ENCODE data around the gene UBE2S. TPM values are rescaled to one million over a fixed set of nuclear protein-coding genes. Genes with fewer than 3 reads are reported as not detected.

Gene UBE2S
- total and polyA plus RNA-seq, 2 of the 8 experiments (the other 6 are each of a cell fraction or from before 2014, with no cell fraction given) = 398 to 530 TPM

DNA sequence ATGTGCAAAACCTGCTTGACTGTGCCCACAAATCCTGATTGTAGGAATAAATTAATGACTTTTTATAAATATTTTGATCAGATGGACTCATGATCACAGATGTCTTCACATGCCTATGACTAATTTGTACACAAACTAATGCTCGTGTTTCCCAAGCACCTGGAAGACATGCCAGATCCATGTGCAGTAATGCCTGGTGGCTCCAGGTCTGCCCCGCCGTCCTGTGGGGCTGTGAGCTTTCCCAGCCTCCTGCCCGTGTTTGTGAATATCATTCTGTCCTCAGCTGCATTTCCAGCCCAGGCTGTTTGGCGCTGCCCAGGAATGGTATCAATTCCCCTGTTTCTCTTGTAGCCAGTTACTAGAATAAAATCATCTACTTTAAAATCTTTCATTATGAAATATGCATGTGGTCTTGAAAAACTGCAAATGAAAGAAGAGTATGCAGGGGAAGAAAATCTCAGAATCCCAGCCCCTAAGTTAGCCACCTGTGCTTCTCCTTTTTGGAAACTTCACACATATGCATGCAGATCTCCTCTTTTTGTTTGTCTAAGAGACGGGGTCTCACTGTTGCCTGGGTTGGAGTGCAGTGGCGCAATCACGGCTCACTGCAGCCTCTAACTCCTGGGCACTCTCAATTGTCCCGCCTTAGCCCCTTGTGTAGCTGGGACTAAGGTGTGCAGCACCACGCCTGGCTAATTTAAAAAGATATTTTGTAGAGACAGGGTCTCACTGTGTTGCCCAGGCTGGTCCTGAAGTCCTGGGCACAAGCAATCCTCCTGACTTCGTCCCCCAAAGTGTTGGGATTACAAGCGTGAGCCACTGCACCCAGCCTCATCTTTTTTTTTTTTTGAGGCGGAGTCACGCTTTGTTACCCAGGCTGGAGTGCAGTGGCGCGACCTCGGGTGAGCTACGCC is 15.6 kb downstream of the UBE2S start:
- no peaks in the 10 kb centered on the region for H3K9me3 ChIP-seq (ENCODE audit: insufficient read depth in 2 of 2, low read depth in 1 of 2, low read length in 1 of 2)
- no peak overlapping the region for H3K27ac ChIP-seq (ENCODE audit: low read depth, low read length)
- no peak overlapping the region for H3K23ac ChIP-seq (ENCODE audit: insufficient read length)
- H2BK20ac ChIP-seq (ENCODE audit: low read length) = no peak overlapping the region
- no peak overlapping the region for H2BK120ac ChIP-seq (replicated peaks; ENCODE audit: low read depth, low read length)
- no peak overlapping the region for H2BK12ac ChIP-seq (ENCODE audit: low read depth, low read length)
- H3K9ac ChIP-seq (replicated peaks in 1 of 4; ENCODE audit: extremely low read depth in 1 of 4, low read depth in 3 of 4, low read length in 3 of 4) = no peak overlapping the region
- H4K5ac ChIP-seq (ENCODE audit: insufficient read length, low read depth, low read length) = no peak overlapping the region
- no peak overlapping the region for H2BK5ac ChIP-seq (ENCODE audit: low read depth, low read length)
- DNase-seq (ENCODE audit: low read depth in 1 of 2, low spot score in 2 of 2) (no peak), FAIRE-seq (no peak)
- no peak overlapping the region for H3K56ac ChIP-seq (replicated peaks; ENCODE audit: insufficient read length, low read depth, low read length)
- H3K36me3 ChIP-seq (ENCODE audit: control insufficient read depth in 2 of 4, insufficient read depth in 4 of 4, low read length in 3 of 4) = peaks cover 22 to 31% (median 24%) of the 10 kb centered on the region in 4 experiments
- H4K20me1 ChIP-seq (replicated peaks in 1 of 2; ENCODE audit: control insufficient read depth in 1 of 2, insufficient read depth in 2 of 2, low read length in 2 of 2) = peaks cover 21 to 35% of the 10 kb centered on the region in 2 experiments
- POLR2A ChIA-PET (ENCODE audit: partially characterized antibody) = interaction anchor here (0.5 to 26.7 kb wide), 20 partner anchors 8 to 1506 kb away, joined by 3 to 874 read pairs (median 4); partner anchors contain the start of genes GARIN5B, HSPBP1, IL11 and KMT5C
- H3K27me3 ChIP-seq (replicated peaks in 1 of 4; ENCODE audit: control insufficient read depth in 3 of 4, extremely low read depth in 1 of 4, insufficient read depth in 3 of 4, low read length in 3 of 4) = no peaks in the 10 kb centered on the region
- H3K4me1 ChIP-seq (replicated peaks in 1 of 4; ENCODE audit: control insufficient read depth in 3 of 4, insufficient read depth in 4 of 4, low read length in 3 of 4) = peaks cover 0 to 44% (median 34%) of the 10 kb centered on the region in 4 experiments; a peak in 6 of 7 replicates
- H3K79me2 ChIP-seq (ENCODE audit: control insufficient read depth in 1 of 2, insufficient read depth in 2 of 2, low read length in 2 of 2) = peaks cover 6 to 15% of the 10 kb centered on the region in 2 experiments; a peak in 3 of 4 replicates
- no peak overlapping the region for H4K91ac ChIP-seq (replicated peaks; ENCODE audit: insufficient read length, low read length)
- H3K18ac ChIP-seq (ENCODE audit: extremely low read depth, low read length) = no peak overlapping the region
- CTCF ChIA-PET (ENCODE audit: partially characterized antibody) = interaction anchor here (0.9 to 6.1 kb wide), 4 partner anchors 10 to 112 kb away, joined by 3 to 39 read pairs (median 4); no protein-coding TSS in a partner anchor
- WGBS, 2 experiments (ENCODE audit: extremely low coverage in 1 of 2, insufficient coverage in 1 of 2, insufficient read length in 1 of 2, insufficient replicate concordance in 2 of 2, low coverage in 1 of 2, low lambda C conversion rate in 2 of 2, missing lambda C conversion rate in 1 of 2) = 65% methylated on average over 16 of the region's 18 CpGs; no CpG with 5 or more reads in 1 of the 2 experiments
- no peak overlapping the region for H2AK5ac ChIP-seq (ENCODE audit: low read depth, low read length)
- H3K79me1 ChIP-seq (ENCODE audit: low read depth, low read length) = peaks cover 26% of the 10 kb centered on the region
- peaks cover 7% of the 10 kb centered on the region; the same call in 1 of the 2 replicates for H3K23me2 ChIP-seq (ENCODE audit: low read depth, low read length)
- no peak overlapping the region for H3K14ac ChIP-seq (ENCODE audit: insufficient read length)
- peak overlapping the region; percentile 3 to 38; a peak in 3 of 4 replicates for H3K4me2 ChIP-seq (ENCODE audit: insufficient read depth in 1 of 2, low read depth in 2 of 2, low read length in 2 of 2)
- no peak overlapping the region for H4K8ac ChIP-seq (ENCODE audit: extremely low read depth, insufficient read depth, low read length)
- no peak overlapping the region for H3K4ac ChIP-seq (replicated peaks; ENCODE audit: insufficient read length, low read depth, low read length)
- peak overlapping the region in 1 of 4 experiments; percentile 14; a peak in 2 of 8 replicates for H3K4me3 ChIP-seq (ENCODE audit: extremely low read depth in 1 of 4, insufficient read depth in 2 of 4, low read depth in 3 of 4, low read length in 4 of 4)
- H2AFZ ChIP-seq (ENCODE audit: low read length) = no peak overlapping the region
- no peak overlapping the region for H2BK15ac ChIP-seq (ENCODE audit: low read length)

All from H1 (cell line).